Dermis microvascular lymphatic vessel endothelial cell (primary cell): ENCODE data around the gene ACVR1. TPM values are rescaled to one million over a fixed set of nuclear protein-coding genes. Genes with fewer than 3 reads are reported as not detected.
"Not testable (repeated sequence)": the region's sequence is repeated elsewhere in the genome, so short reads cannot be mapped to it uniquely, and the experiment has no call there.

Experiments used
- DNase-seq, 2 donors: peaks; one replicate each; pipeline versions ENCODE4 v3.0.0 to v3.0.0-alpha.2; 2010; ENCODE audit warnings: low read depth in 2 of 2
- total RNA-seq: library from RNA; depleted of rRNA; stranded (reverse); fragments of >200 nt; gene quantifications from 2 replicates; pipeline ENCODE4 v1.2.1, GENCODE V29; 2014

The ACVR1 gene
- total RNA-seq, 1 donor from 2014 or later = 9.9 TPM

GRCh38 chr2:157761520-157761919, 114.6 kb downstream of the ACVR1 start:
- DNase-seq = no peak

GRCh38 chr2:157760949-157761348, 115.2 kb downstream of the ACVR1 start:
- no peak for DNase-seq

GRCh38 chr2:157759855-157760254, 116.3 kb downstream of the ACVR1 start:
- DNase-seq = no peak

GRCh38 chr2:157758586-157758985, 117.5 kb downstream of the ACVR1 start:
- no peak for DNase-seq

- no peak for DNase-seq
Observed at GRCh38 chr2:157757500-157757899, 118.6 kb downstream of the ACVR1 start.

- not testable (repeated sequence) for DNase-seq
Observed at GRCh38 chr2:157756447-157756846, 119.7 kb downstream of the ACVR1 start.

- DNase-seq = no peak
Observed at GRCh38 chr2:157751462-157752058, 124.6 kb downstream of the ACVR1 start.

GRCh38 chr2:157749684-157750083, 126.4 kb downstream of the ACVR1 start:
- no peak for DNase-seq

GRCh38 chr2:157748371-157749142, 127.6 kb downstream of the ACVR1 start:
- DNase-seq = no peak

GRCh38 chr2:157747695-157748370, 128.3 kb downstream of the ACVR1 start:
- no peak for DNase-seq

GRCh38 chr2:157747280-157747679, 128.8 kb downstream of the ACVR1 start:
- no peak for DNase-seq

GRCh38 chr2:157746234-157746950, 129.7 kb downstream of the ACVR1 start:
- no peak for DNase-seq

- no peak for DNase-seq
Observed at GRCh38 chr2:157744571-157745076, 131.5 kb downstream of the ACVR1 start.

- DNase-seq = no peak
Observed at GRCh38 chr2:157743051-157743450, 133.1 kb downstream of the ACVR1 start.

GRCh38 chr2:157741819-157742484, 134.2 kb downstream of the ACVR1 start:
- no peak for DNase-seq

- DNase-seq = no peak
Observed at GRCh38 chr2:157737656-157738055, 138.5 kb downstream of the ACVR1 start.

- DNase-seq = no peak
Observed at GRCh38 chr2:157735532-157735931, 140.6 kb downstream of the ACVR1 start.

- DNase-seq = no peak
Observed at GRCh38 chr2:157733263-157733662, 142.9 kb downstream of the ACVR1 start.

- DNase-seq = no peak
Observed at GRCh38 chr2:157732596-157732995, 143.5 kb downstream of the ACVR1 start.

- no peak for DNase-seq
Observed at GRCh38 chr2:157727693-157728092, 148.4 kb downstream of the ACVR1 start.

GRCh38 chr2:157726946-157727345, 149.2 kb downstream of the ACVR1 start:
- no peak for DNase-seq
